Measurements from ENCODE around the gene B3GNT2. TPM values are rescaled to one million over a fixed set of nuclear protein-coding genes. Genes with fewer than 3 reads are reported as not detected.
"Not testable (repeated sequence)": the region's sequence is repeated elsewhere in the genome, so short reads cannot be mapped to it uniquely, and the experiment has no call there.

Gene B3GNT2, protein sequence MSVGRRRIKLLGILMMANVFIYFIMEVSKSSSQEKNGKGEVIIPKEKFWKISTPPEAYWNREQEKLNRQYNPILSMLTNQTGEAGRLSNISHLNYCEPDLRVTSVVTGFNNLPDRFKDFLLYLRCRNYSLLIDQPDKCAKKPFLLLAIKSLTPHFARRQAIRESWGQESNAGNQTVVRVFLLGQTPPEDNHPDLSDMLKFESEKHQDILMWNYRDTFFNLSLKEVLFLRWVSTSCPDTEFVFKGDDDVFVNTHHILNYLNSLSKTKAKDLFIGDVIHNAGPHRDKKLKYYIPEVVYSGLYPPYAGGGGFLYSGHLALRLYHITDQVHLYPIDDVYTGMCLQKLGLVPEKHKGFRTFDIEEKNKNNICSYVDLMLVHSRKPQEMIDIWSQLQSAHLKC
- polyA plus RNA-seq (2013): 24.8 and 26.0 TPM in 2 replicates

DNA sequence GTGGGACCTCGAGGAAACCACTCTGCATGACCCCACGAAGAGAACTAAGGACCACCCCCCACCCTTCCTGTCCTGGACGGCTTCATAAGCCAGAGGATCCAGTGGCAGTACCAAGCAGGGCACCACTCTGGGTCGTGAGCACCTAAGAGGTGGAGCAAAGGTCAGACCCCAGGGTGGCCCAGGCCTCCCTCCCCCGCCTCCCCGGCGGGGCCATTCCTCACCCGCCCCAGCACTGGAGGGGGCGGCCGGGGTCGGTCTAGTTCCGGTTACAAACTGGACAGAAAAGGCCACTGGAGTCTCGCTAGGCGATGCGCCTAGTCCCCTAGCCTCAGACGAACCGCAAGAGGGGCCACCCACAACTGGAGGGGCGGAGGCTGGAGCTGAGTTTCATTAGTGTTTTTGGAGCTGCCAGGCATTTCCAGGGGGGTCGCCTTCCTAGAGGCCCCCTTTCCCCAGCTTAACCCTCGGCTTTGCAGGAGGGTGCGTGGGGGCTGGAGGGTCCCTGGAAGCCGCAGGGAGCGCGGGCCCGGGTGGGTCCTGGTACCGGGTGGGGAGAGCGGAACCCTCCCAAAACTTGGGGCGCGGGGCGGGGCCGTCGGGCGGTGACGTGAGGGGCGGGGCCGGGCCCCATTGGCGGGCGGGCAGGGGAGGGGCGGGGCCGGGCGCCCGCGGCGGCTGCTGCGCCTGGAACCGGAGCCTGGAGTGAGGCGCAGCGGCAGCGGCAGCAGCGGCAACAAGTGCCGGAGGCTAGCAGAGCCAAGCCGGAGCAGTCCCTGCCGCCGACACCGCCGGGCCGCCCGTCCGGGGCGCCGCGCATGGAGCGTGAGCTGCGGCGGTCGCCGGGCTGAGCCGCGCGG lies at the start of gene B3GNT2:
B3GNT2 (plus strand) TSS at position 695 of the 857 bp plus-strand sequence. CDS start 26,106 bp downstream, outside the sequence.
- peaks cover 15% of the 10 kb centered on the region for H3K79me1 ChIP-seq (ENCODE audit: low read length)
- H3K14ac ChIP-seq (ENCODE audit: low read length): peak within 1 kb of the TSS; percentile 98
- peak within 1 kb of the TSS; percentile 82 for H2AK5ac ChIP-seq (ENCODE audit: low read length)
- peak; percentile 70 to 71 for DNase-seq
- H4K12ac ChIP-seq (ENCODE audit: low read depth, low read length): peak within 1 kb of the TSS; percentile 86
- peak within 1 kb of the TSS; percentile 91 for H3K27ac ChIP-seq (ENCODE audit: low read depth, low read length)
- peak within 1 kb of the TSS; percentile 96 for H4K91ac ChIP-seq (ENCODE audit: low read depth, low read length)
- peak within 1 kb of the TSS; percentile 77 for H3K9ac ChIP-seq (ENCODE audit: low read length)
- peak within 1 kb of the TSS; percentile 100 for H3K18ac ChIP-seq (ENCODE audit: low read length)
- peak within 1 kb of the TSS; percentile 99 for H3K4ac ChIP-seq (ENCODE audit: low read depth, low read length)
- no peaks in the 10 kb centered on the region for H3K9me3 ChIP-seq (ENCODE audit: insufficient read depth, low read depth, low read length)
- no peak within 1 kb of the TSS for H3K23ac ChIP-seq (ENCODE audit: low read length)
- no CpG with 5 or more reads among the region's 70 CpGs for WGBS (ENCODE audit: extremely low coverage, insufficient coverage, insufficient read length)
- peak within 1 kb of the TSS; percentile 95 for H2BK5ac ChIP-seq (ENCODE audit: low read depth, low read length, poor library complexity)
- H3K4me3 ChIP-seq (ENCODE audit: low read depth, low read length): peak within 1 kb of the TSS; percentile 91
- H3K4me1 ChIP-seq (ENCODE audit: control insufficient read depth in 1 of 2, insufficient read depth in 2 of 2, low read length in 2 of 2): peaks cover 7 to 10% of the 10 kb centered on the region in 2 experiments
- H2BK12ac ChIP-seq (ENCODE audit: low read length): peak within 1 kb of the TSS; percentile 62
- no peaks in the 10 kb centered on the region for H3K27me3 ChIP-seq (ENCODE audit: insufficient read depth, low read length)
- H3K79me2 ChIP-seq (ENCODE audit: control insufficient read depth, insufficient read depth, low read length, poor library complexity): peaks cover 20% of the 10 kb centered on the region
- H2BK120ac ChIP-seq (ENCODE audit: insufficient read depth, low read length, poor library complexity): peak within 1 kb of the TSS; percentile 88
- H3K36me3 ChIP-seq (ENCODE audit: control insufficient read depth in 1 of 2, insufficient read depth in 2 of 2, low read length in 2 of 2): no peaks in the 10 kb centered on the region
- peak within 1 kb of the TSS; percentile 91 for H2AFZ ChIP-seq (ENCODE audit: insufficient read depth, low read length, poor library complexity)
- peak within 1 kb of the TSS; percentile 84 for H3K4me2 ChIP-seq (ENCODE audit: low read length)
- peak within 1 kb of the TSS; percentile 89 for H4K8ac ChIP-seq (ENCODE audit: low read depth, low read length)

DNA sequence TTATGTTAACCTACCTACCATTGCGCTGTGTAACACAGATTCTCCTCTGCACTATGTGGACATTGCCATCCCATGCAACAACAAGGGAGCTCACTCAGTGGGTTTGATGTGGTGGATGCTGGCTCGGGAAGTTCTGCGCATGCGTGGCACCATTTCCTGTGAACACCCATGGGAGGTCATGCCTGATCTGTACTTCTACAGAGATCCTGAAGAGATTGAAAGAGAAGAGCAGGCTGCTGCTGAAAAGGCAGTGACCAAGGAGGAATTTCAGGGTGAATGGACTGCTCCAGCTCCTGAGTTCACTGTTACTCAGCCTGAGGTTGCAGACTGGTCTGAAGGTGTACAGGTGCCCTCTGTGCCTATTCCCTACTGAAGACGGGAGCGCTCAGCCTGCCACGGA lies 49.1 kb upstream of the B3GNT2 start:
- H3K18ac ChIP-seq (ENCODE audit: low read length); H3K4me3 ChIP-seq (ENCODE audit: low read depth, low read length): not testable (repeated sequence)
- WGBS (ENCODE audit: extremely low coverage, insufficient coverage, insufficient read length): no CpG with 5 or more reads among the region's 7 CpGs

DNA sequence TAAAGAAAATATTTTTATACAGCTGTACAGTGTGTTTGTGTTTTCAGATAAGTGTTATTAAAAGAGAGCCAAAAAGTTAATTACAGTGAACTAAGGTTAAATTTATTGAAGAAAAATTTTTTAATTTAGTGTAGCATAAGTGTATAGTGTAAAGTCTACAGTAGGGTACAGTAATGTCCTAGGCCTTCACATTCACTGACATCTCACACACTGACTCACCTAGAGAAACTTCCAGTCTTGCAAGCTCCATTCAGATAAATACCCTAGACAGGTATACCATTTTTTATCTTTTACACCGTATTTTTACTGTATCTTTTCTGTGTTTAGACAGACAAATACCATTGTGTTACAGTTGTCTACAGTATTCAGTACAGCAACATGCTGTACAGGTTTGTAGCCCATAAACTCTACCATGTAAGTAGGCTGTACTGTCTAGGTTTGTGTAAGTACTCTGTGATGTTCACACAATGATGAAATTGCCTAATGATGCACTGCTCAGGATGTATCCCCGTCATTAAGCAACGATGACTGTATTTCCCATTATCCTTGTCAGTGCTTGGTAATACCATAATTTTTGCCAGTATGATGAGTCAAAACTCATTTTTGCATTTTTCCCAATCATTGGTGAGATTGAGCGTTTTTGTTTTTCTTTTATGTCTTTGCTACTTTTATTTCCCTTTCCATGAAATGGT lies 48.2 kb upstream of the B3GNT2 start:
- DNase-seq: peak; percentile 66 to 92
- no CpG with 5 or more reads among the region's 4 CpGs for WGBS (ENCODE audit: extremely low coverage, insufficient coverage, insufficient read length)

More for the DNA sequence above, 49.1 kb upstream of the B3GNT2 start:
- not testable (repeated sequence) for H2AK5ac ChIP-seq (ENCODE audit: low read length); H3K4me2 ChIP-seq (ENCODE audit: low read length); H3K14ac ChIP-seq (ENCODE audit: low read length); H4K8ac ChIP-seq (ENCODE audit: low read depth, low read length); H2AFZ ChIP-seq (ENCODE audit: insufficient read depth, low read length, poor library complexity); H2BK12ac ChIP-seq (ENCODE audit: low read length); H3K79me2 ChIP-seq (ENCODE audit: control insufficient read depth, insufficient read depth, low read length, poor library complexity); DNase-seq; H3K27me3 ChIP-seq (ENCODE audit: insufficient read depth, low read length); H3K36me3 ChIP-seq (ENCODE audit: control insufficient read depth in 1 of 2, insufficient read depth in 2 of 2, low read length in 2 of 2); H3K4ac ChIP-seq (ENCODE audit: low read depth, low read length); H2BK5ac ChIP-seq (ENCODE audit: low read depth, low read length, poor library complexity); H3K9ac ChIP-seq (ENCODE audit: low read length); H3K9me3 ChIP-seq (ENCODE audit: insufficient read depth, low read depth, low read length); H4K91ac ChIP-seq (ENCODE audit: low read depth, low read length); H3K27ac ChIP-seq (ENCODE audit: low read depth, low read length); H3K23ac ChIP-seq (ENCODE audit: low read length); H4K12ac ChIP-seq (ENCODE audit: low read depth, low read length); H2BK120ac ChIP-seq (ENCODE audit: insufficient read depth, low read length, poor library complexity)
- peaks cover 11 to 14% of the 10 kb centered on the region in 2 experiments for H3K4me1 ChIP-seq (ENCODE audit: control insufficient read depth in 1 of 2, insufficient read depth in 2 of 2, low read length in 2 of 2)
- H3K79me1 ChIP-seq (ENCODE audit: low read length): peaks cover 14% of the 10 kb centered on the region

DNA sequence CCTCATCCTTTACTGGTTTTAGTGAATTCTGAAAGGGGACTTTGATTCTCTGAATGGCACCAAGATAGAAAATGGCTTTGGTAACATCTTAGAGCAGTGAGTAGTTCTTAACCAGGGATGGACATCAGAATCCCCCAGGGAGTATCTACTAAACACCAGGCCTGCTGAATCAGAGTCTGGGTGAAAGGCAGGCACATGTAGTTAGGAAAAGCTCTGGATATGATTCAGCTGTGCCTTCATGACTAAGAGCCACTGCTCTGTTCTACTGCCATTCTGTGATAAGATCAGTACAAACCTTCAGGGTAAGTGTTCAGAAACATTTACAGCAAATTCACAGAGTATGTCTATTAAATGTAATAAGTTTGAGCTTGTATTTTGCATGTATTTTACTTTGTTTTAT lies 46.2 kb upstream of the B3GNT2 start:
- Histone ChIP-seq H4K91ac (ENCODE audit: low read depth, low read length) (no peak overlapping the region), H4K8ac (ENCODE audit: low read depth, low read length) (no peak overlapping the region), H3K4me3 (ENCODE audit: low read depth, low read length) (no peak overlapping the region), H2AK5ac (ENCODE audit: low read length) (no peak overlapping the region), H3K4me1 (ENCODE audit: control insufficient read depth in 1 of 2, insufficient read depth in 2 of 2, low read length in 2 of 2) (peaks cover 11 to 17% of the 10 kb centered on the region in 2 experiments), H3K23ac (ENCODE audit: low read length) (no peak overlapping the region), H3K27ac (ENCODE audit: low read depth, low read length) (peak overlapping the region; percentile 72), H2BK120ac (ENCODE audit: insufficient read depth, low read length, poor library complexity) (no peak overlapping the region), H3K14ac (ENCODE audit: low read length) (no peak overlapping the region), H3K36me3 (ENCODE audit: control insufficient read depth in 1 of 2, insufficient read depth in 2 of 2, low read length in 2 of 2) (no peaks in the 10 kb centered on the region), H3K79me1 (ENCODE audit: low read length) (peaks cover 15% of the 10 kb centered on the region), H4K12ac (ENCODE audit: low read depth, low read length) (no peak overlapping the region), H3K4ac (ENCODE audit: low read depth, low read length) (no peak overlapping the region), H3K27me3 (ENCODE audit: insufficient read depth, low read length) (no peaks in the 10 kb centered on the region), H3K4me2 (ENCODE audit: low read length) (no peak overlapping the region), H3K18ac (ENCODE audit: low read length) (no peak overlapping the region), H3K79me2 (ENCODE audit: control insufficient read depth, insufficient read depth, low read length, poor library complexity) (peaks cover 3% of the 10 kb centered on the region), H2BK5ac (ENCODE audit: low read depth, low read length, poor library complexity) (no peak overlapping the region), H2AFZ (ENCODE audit: insufficient read depth, low read length, poor library complexity) (no peak overlapping the region), H2BK12ac (ENCODE audit: low read length) (no peak overlapping the region), H3K9me3 (ENCODE audit: insufficient read depth, low read depth, low read length) (no peaks in the 10 kb centered on the region), H3K9ac (ENCODE audit: low read length) (no peak overlapping the region)
- peak; percentile 86 to 87 for DNase-seq

More for the DNA sequence above, 48.2 kb upstream of the B3GNT2 start:
- no peak overlapping the region for H2BK5ac ChIP-seq (ENCODE audit: low read depth, low read length, poor library complexity)
- H3K4me1 ChIP-seq (ENCODE audit: control insufficient read depth in 1 of 2, insufficient read depth in 2 of 2, low read length in 2 of 2): peaks cover 11 to 17% of the 10 kb centered on the region in 2 experiments
- H3K9me3 ChIP-seq (ENCODE audit: insufficient read depth, low read depth, low read length): no peaks in the 10 kb centered on the region
- H2AK5ac ChIP-seq (ENCODE audit: low read length): no peak overlapping the region
- no peaks in the 10 kb centered on the region for H3K36me3 ChIP-seq (ENCODE audit: control insufficient read depth in 1 of 2, insufficient read depth in 2 of 2, low read length in 2 of 2)
- no peak overlapping the region for H3K9ac ChIP-seq (ENCODE audit: low read length)
- no peak overlapping the region for H2AFZ ChIP-seq (ENCODE audit: insufficient read depth, low read length, poor library complexity)
- H4K12ac ChIP-seq (ENCODE audit: low read depth, low read length): no peak overlapping the region
- peak overlapping the region; percentile 95 for H2BK12ac ChIP-seq (ENCODE audit: low read length)
- H3K27ac ChIP-seq (ENCODE audit: low read depth, low read length): no peak overlapping the region
- H3K4me2 ChIP-seq (ENCODE audit: low read length): no peak overlapping the region
- H3K4ac ChIP-seq (ENCODE audit: low read depth, low read length): no peak overlapping the region
- no peak overlapping the region for H4K8ac ChIP-seq (ENCODE audit: low read depth, low read length)
- no peak overlapping the region for H3K4me3 ChIP-seq (ENCODE audit: low read depth, low read length)
- H3K79me2 ChIP-seq (ENCODE audit: control insufficient read depth, insufficient read depth, low read length, poor library complexity): peaks cover 3% of the 10 kb centered on the region
- peaks cover 14% of the 10 kb centered on the region for H3K79me1 ChIP-seq (ENCODE audit: low read length)
- H3K23ac ChIP-seq (ENCODE audit: low read length): no peak overlapping the region
- H2BK120ac ChIP-seq (ENCODE audit: insufficient read depth, low read length, poor library complexity): no peak overlapping the region
- H4K91ac ChIP-seq (ENCODE audit: low read depth, low read length): peak overlapping the region; percentile 76
- no peak overlapping the region for H3K14ac ChIP-seq (ENCODE audit: low read length)
- no peak overlapping the region for H3K18ac ChIP-seq (ENCODE audit: low read length)
- no peaks in the 10 kb centered on the region for H3K27me3 ChIP-seq (ENCODE audit: insufficient read depth, low read length)
